Spleen (tissue), 11 donors: ENCODE data around the gene CCDC171. TPM values are rescaled to one million over a fixed set of nuclear protein-coding genes. Genes with fewer than 3 reads are reported as not detected.

ENCODE experiments used
- DNase-seq: peaks from one replicate; pipeline ENCODE4 v3.0.0-alpha.2; 2020
- H3K27ac ChIP-seq, 8 donors: fragments of 200-600 bp; sonication (generic) in 7 of 8; 1 replicate in 4 of 8; 2 replicates in 4 of 8; pipeline versions ENCODE4 v1.5.0 to v1.8.0; 2016 to 2021; ENCODE audit warnings: inconsistent platforms in 4 of 8, mild to moderate bottlenecking in 4 of 8, moderate library complexity in 1 of 8
- H3K27me3 ChIP-seq, 7 donors: fragments of 200-600 bp; sonication (generic) in 6 of 7; replicated peaks in 1 of 7; 1 replicate in 4 of 7; 2 replicates in 3 of 7; pipeline versions ENCODE4 v1.5.0 to v1.8.0; 2016 to 2021; ENCODE audit warnings: inconsistent platforms in 3 of 7, mild to moderate bottlenecking in 1 of 7
- H3K36me3 ChIP-seq, 6 donors: fragments of 200-600 bp; sonication (generic) in 5 of 6; 1 replicate in 4 of 6; 2 replicates in 2 of 6; pipeline versions ENCODE4 v1.5.0 to v1.8.0; 2016 to 2021; ENCODE audit warnings: inconsistent platforms in 2 of 6
- H3K4me1 ChIP-seq, 6 donors: fragments of 200-600 bp; sonication (generic) in 5 of 6; 1 replicate in 3 of 6; 2 replicates in 3 of 6; pipeline versions ENCODE4 v1.5.0 to v1.8.0; 2016 to 2021; ENCODE audit warnings: inconsistent platforms in 3 of 6
- H3K4me3 ChIP-seq, 8 donors: fragments of 200-600 bp; sonication (generic) in 7 of 8; 1 replicate in 4 of 8; 2 replicates in 4 of 8; pipeline versions ENCODE4 v1.5.0 to v1.8.0; 2016 to 2021; ENCODE audit warnings: inconsistent platforms in 4 of 8, mild to moderate bottlenecking in 4 of 8, moderate library complexity in 2 of 8
- H3K9me3 ChIP-seq, 8 donors: fragments of 200-600 bp; sonication (generic) in 7 of 8; 1 replicate in 4 of 8; 2 replicates in 4 of 8; pipeline versions ENCODE4 v1.5.0 to v1.8.0; 2016 to 2021; ENCODE audit warnings: inconsistent platforms in 4 of 8
- CTCF ChIP-seq, 11 experiments: fragments of 200-600 bp in 7 of 11; fragments of 450-650 bp in 4 of 11; sonication (generic) in 4 of 11; IDR thresholded peaks in 8 of 11; conservative IDR thresholded peaks in 3 of 11; 1 replicate in 7 of 11; 2 replicates in 4 of 11; pipeline versions ENCODE4 v1.4.0 to v1.8.0; 2016 to 2021; ENCODE audit warnings: antibody characterized with exemption in 11 of 11, inconsistent platforms in 4 of 11, mild to moderate bottlenecking in 1 of 11
- POLR2A ChIP-seq, 3 donors: fragments of 450-650 bp; IDR thresholded peaks; one replicate each; pipeline ENCODE4 v1.5.1; 2017; ENCODE audit warnings: antibody characterized with exemption in 3 of 3, mild to moderate bottlenecking in 1 of 3
- POLR2AphosphoS5 ChIP-seq, 3 donors: sonication (generic); formaldehyde crosslinking; IDR thresholded peaks; one replicate each; pipeline ENCODE4 v1.5.1; 2017; ENCODE audit warnings: antibody characterized with exemption in 3 of 3
- WGBS, 5 donors: extraction: QIAGEN DNeasy Blood & Tissue Kit in 3 of 5; methylation state at CpG; one replicate each; pipeline versions ENCODE4 v1.1.5 to v1.1.7; 2013 to 2018; 5-methylcytosine and 5-hydroxymethylcytosine counted together
- intact Hi-C: fragments of 100-400 bp; cut with DNase I; formaldehyde crosslinking; loops from one replicate; pipeline ENCODE4 v1.15.0; 2023; ENCODE audit warnings: low total_unique reads
- polyA plus RNA-seq, 3 donors: library from polyadenylated mRNA; stranded (reverse); fragments of 200-250 nt; gene quantifications; one replicate each; pipeline ENCODE4 v1.2.1, GENCODE V29; 2013
- total RNA-seq, 7 donors: library from RNA; depleted of rRNA in 3 of 7; stranded (reverse); fragments of >200 nt in 3 of 7; fragmentation: NEBNext Ultra II Directional in 4 of 7; extraction: Animal tissue kit (Norgen Biotek cat#: 25700) in 4 of 7; gene quantifications; one replicate each; pipeline versions ENCODE4 v1.1.0 to v1.2.1, GENCODE V29; 2016 to 2021
- donor health status: healthy with polysubstance abuse.
- donor health status: DM: no; HTN: no; CAD: no; lungs with moderate emphysema.
- donor health status: DM: no; HTN: no; CAD: no.
- donor health status: Bipolar disorder and iron deficiency.
- donor health status: healthy.
- donor health status: DM: no; HTN: no; CAD: no.
- donor health status: DM: yes; HTN: yes; CAD: no.

CCDC171 gene
- total and polyA plus RNA-seq, 10 donors = 0.38 to 4.0 (median 2.0) TPM

- H3K4me1 ChIP-seq = peaks cover 0 to 7% (median 0%) of the 10 kb centered on the region in 6 donors
- H3K27ac ChIP-seq = no peak overlapping the region
- DNase-seq = no peak
- WGBS, 5 donors = 28 to 39% (median 32%) methylated on average over 2 of the region's 2 CpGs
- H3K9me3 ChIP-seq = no peaks in the 10 kb centered on the region
- no peak overlapping the region for H3K4me3 ChIP-seq
- no peaks in the 10 kb centered on the region for H3K27me3 ChIP-seq
- peak; percentile 61 to 87 (median 78) for TF ChIP-seq CTCF (IDR thresholded peaks at IDR 0.05 in 8 of 11, conservative IDR thresholded peaks at IDR 0.05 in 3 of 11)
- no peak for TF ChIP-seq POLR2AphosphoS5 (IDR thresholded peaks at IDR 0.05)
- intact Hi-C loops = loop anchor here (5.0 kb wide), 1 partner anchor 395 kb away; no protein-coding TSS in a partner anchor
- no peaks in the 10 kb centered on the region for H3K36me3 ChIP-seq
Observed at GRCh38 chr9:15606643-15607472, 54.0 kb downstream of the CCDC171 start.

GRCh38 chr9:15612962-15613361, 60.1 kb downstream of the CCDC171 start:
- no peaks in the 10 kb centered on the region for H3K27me3 ChIP-seq
- no peak for DNase-seq
- 76 to 85% (median 83%) methylated on average over 4 of the region's 4 CpGs for WGBS, 5 donors
- no peak overlapping the region for H3K4me3 ChIP-seq
- intact Hi-C loops = no loop called here
- no peak overlapping the region for H3K27ac ChIP-seq
- peaks cover 0 to 5% (median 0%) of the 10 kb centered on the region in 8 donors for H3K9me3 ChIP-seq
- TF ChIP-seq CTCF (IDR thresholded peaks at IDR 0.05 in 8 of 11, conservative IDR thresholded peaks at IDR 0.05 in 3 of 11) (no peak), POLR2AphosphoS5 (IDR thresholded peaks at IDR 0.05) (no peak), POLR2A (IDR thresholded peaks at IDR 0.05) (no peak)
- no peaks in the 10 kb centered on the region for H3K4me1 ChIP-seq
- H3K36me3 ChIP-seq = no peaks in the 10 kb centered on the region

- Histone ChIP-seq H3K27ac (no peak overlapping the region), H3K4me3 (no peak overlapping the region), H3K4me1 (no peaks in the 10 kb centered on the region), H3K36me3 (no peaks in the 10 kb centered on the region), H3K9me3 (peaks cover 0 to 5% (median 0%) of the 10 kb centered on the region in 8 donors), H3K27me3 (no peaks in the 10 kb centered on the region)
- 89 to 98% (median 94%) methylated on average over 4 to 7 of the region's 7 CpGs for WGBS, 5 donors
- DNase-seq = no peak
- no peak for TF ChIP-seq CTCF (IDR thresholded peaks at IDR 0.05 in 8 of 11, conservative IDR thresholded peaks at IDR 0.05 in 3 of 11)
- TF ChIP-seq POLR2AphosphoS5 (IDR thresholded peaks at IDR 0.05) = no peak
- TF ChIP-seq POLR2A (IDR thresholded peaks at IDR 0.05) = no peak
- intact Hi-C loops = no loop called here
Observed at GRCh38 chr9:15617782-15618181, 64.9 kb downstream of the CCDC171 start.

GRCh38 chr9:15618540-15619331, 65.9 kb downstream of the CCDC171 start:
- Histone ChIP-seq H3K27ac (no peak overlapping the region), H3K4me3 (no peak overlapping the region), H3K27me3 (no peaks in the 10 kb centered on the region), H3K4me1 (no peaks in the 10 kb centered on the region), H3K9me3 (peaks cover 0 to 4% (median 0%) of the 10 kb centered on the region in 8 donors), H3K36me3 (no peaks in the 10 kb centered on the region)
- no peak for DNase-seq
- intact Hi-C loops = no loop called here
- TF ChIP-seq POLR2A (IDR thresholded peaks at IDR 0.05) (no peak), CTCF (IDR thresholded peaks at IDR 0.05 in 8 of 11, conservative IDR thresholded peaks at IDR 0.05 in 3 of 11) (no peak)
- 91 to 95% (median 95%) methylated on average over 18 of the region's 18 CpGs for WGBS, 5 donors
